DND-41 (cell line): Measurements from ENCODE around the gene CCDC158.

ENCODE experiments used
- ATAC-seq: fragments of 200-7000 bp; cut with Tn5 transposase; 3 replicates; pipeline ENCODE4 v1.9.1; 2021; ENCODE audit warnings: low read depth; ENCODE audit not compliant: insufficient read depth
- DNase-seq: peaks from one replicate; pipeline ENCODE4 v3.0.0-alpha.2; 2020
- H2AFZ ChIP-seq: 2 replicates; pipeline ENCODE4 v1.6.0; 2012; ENCODE audit warnings: low read depth, low read length
- H3K27ac ChIP-seq: 2 replicates; pipeline ENCODE4 v1.5.1; 2012; ENCODE audit warnings: low read length, inconsistent platforms
- H3K27me3 ChIP-seq: fragments of 200-600 bp; sonication (generic); 2 replicates; pipeline ENCODE4 v1.6.0; 2012; ENCODE audit warnings: low read length, mild to moderate bottlenecking, inconsistent platforms; ENCODE audit not compliant: insufficient read depth, poor library complexity
- H3K36me3 ChIP-seq: 2 replicates; pipeline ENCODE4 v1.5.1; 2012; ENCODE audit warnings: low read length, inconsistent platforms; ENCODE audit not compliant: insufficient read depth
- H3K4me1 ChIP-seq: 2 replicates; pipeline ENCODE4 v1.5.1; 2012; ENCODE audit warnings: mild to moderate bottlenecking, low read length; ENCODE audit not compliant: insufficient read depth
- H3K4me2 ChIP-seq: 2 replicates; pipeline ENCODE4 v1.6.0; 2012; ENCODE audit warnings: mild to moderate bottlenecking, moderate library complexity, low read length, inconsistent platforms; ENCODE audit not compliant: insufficient read depth
- H3K4me3 ChIP-seq, 2 experiments: fragments of 200-600 bp in 1 of 2; shearing (Covaris generic) in 1 of 2; 2 replicates each; pipeline ENCODE4 v1.5.1; 2012 to 2016; ENCODE audit warnings: inconsistent platforms in 2 of 2, low read length in 2 of 2, mild to moderate bottlenecking in 2 of 2, low read depth in 1 of 2, moderate library complexity in 1 of 2
- H3K79me2 ChIP-seq: 2 replicates; pipeline ENCODE4 v1.6.0; 2012; ENCODE audit warnings: low read length, inconsistent platforms; ENCODE audit not compliant: insufficient read depth
- H3K9ac ChIP-seq: 2 replicates; pipeline ENCODE4 v1.6.0; 2012; ENCODE audit warnings: low read depth, mild to moderate bottlenecking, inconsistent platforms, low read length, moderate library complexity
- H3K9me3 ChIP-seq: 2 replicates; pipeline ENCODE4 v1.5.1; 2012; ENCODE audit warnings: low read length, moderate library complexity, mild to moderate bottlenecking, inconsistent platforms; ENCODE audit not compliant: insufficient read depth, severe bottlenecking
- H4K20me1 ChIP-seq: 2 replicates; pipeline ENCODE4 v1.6.0; 2012; ENCODE audit warnings: low read length; ENCODE audit not compliant: insufficient read depth
- CTCF ChIP-seq: IDR thresholded peaks from 2 replicates; pipeline ENCODE4 v1.5.1; 2012; ENCODE audit warnings: borderline replicate concordance, low read length, moderate library complexity, mild to moderate bottlenecking; ENCODE audit not compliant: poor library complexity, severe bottlenecking; ENCODE audit errors: extremely low read depth
- EZH2 ChIP-seq: IDR thresholded peaks from 3 replicates; pipeline ENCODE4 v1.6.1; 2012; ENCODE audit warnings: borderline replicate concordance, low read depth, mild to moderate bottlenecking, moderate library complexity, low read length, inconsistent platforms; ENCODE audit not compliant: severe bottlenecking

CCDC158 gene

DNA sequence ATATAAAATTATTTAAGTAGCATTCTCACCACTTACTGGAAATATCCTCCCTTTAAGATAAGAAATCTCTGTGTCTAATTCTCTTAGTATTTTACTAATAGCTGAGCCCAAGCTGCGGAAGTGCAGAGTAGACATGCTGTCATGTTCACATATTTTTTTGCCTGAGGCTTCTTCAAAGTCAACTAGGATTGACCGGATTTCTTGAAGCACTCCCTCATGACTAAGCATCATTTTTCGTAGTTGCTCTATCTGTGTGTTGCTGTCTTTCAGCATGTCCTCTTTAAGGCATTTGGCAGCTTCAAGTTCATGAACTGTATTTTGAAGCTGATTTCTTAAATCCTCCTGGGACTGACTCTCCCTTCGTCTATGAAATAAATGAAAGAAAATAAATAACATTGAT lies 36.9 kb downstream of the CCDC158 start:
- no peak overlapping the region for H3K27ac ChIP-seq
- H4K20me1 ChIP-seq, result no peaks in the 10 kb centered on the region
- no peak overlapping the region for H3K9ac ChIP-seq
- H3K36me3 ChIP-seq, result no peaks in the 10 kb centered on the region
- H3K4me1 ChIP-seq, result no peaks in the 10 kb centered on the region
- H3K27me3 ChIP-seq, result no peaks in the 10 kb centered on the region
- no peak overlapping the region for H2AFZ ChIP-seq
- ATAC-seq (no peak), DNase-seq (no peak)
- no peak overlapping the region for H3K4me3 ChIP-seq
- no peak overlapping the region for H3K4me2 ChIP-seq
- no peak for TF ChIP-seq EZH2
- no peaks in the 10 kb centered on the region for H3K79me2 ChIP-seq
- H3K9me3 ChIP-seq, result peaks cover 4% of the 10 kb centered on the region

DNA sequence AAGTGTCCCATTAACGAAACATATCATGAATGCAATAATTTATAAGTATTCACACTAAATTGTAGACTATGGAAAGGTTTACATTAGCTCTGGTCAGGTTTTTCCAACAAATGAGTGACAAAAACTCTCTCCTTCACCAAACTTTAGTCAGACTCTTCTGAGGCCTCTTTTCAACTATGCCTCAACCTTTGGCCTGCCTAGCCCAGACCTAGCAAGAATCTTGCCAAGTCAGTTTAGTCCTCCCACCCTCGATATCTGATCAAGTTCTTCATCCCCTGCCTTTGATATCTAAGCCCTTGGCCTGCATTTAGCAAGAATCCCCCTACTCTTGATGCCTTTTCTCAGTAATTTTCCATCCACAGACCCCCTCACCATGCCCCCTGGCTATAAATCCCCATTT lies 37.9 kb downstream of the CCDC158 start:
- ATAC-seq (no peak), DNase-seq (no peak)
- TF ChIP-seq EZH2 (no peak), CTCF (no peak)
- H2AFZ ChIP-seq, result no peak overlapping the region
- H3K4me2 ChIP-seq, result no peak overlapping the region
- H3K9ac ChIP-seq, result no peak overlapping the region
- peaks cover 4% of the 10 kb centered on the region for H3K9me3 ChIP-seq
- no peaks in the 10 kb centered on the region for H4K20me1 ChIP-seq
- no peak overlapping the region for H3K27ac ChIP-seq
- H3K4me1 ChIP-seq, result no peaks in the 10 kb centered on the region
- H3K36me3 ChIP-seq, result no peaks in the 10 kb centered on the region
- no peaks in the 10 kb centered on the region for H3K27me3 ChIP-seq
- no peak overlapping the region for H3K4me3 ChIP-seq
- no peaks in the 10 kb centered on the region for H3K79me2 ChIP-seq

GRCh38 chr4:76381986-76382385 lies 39.0 kb downstream of the CCDC158 start:
- Histone ChIP-seq H3K9ac (no peak overlapping the region), H2AFZ (no peak overlapping the region), H4K20me1 (no peaks in the 10 kb centered on the region), H3K4me2 (no peak overlapping the region), H3K36me3 (no peaks in the 10 kb centered on the region), H3K4me1 (no peaks in the 10 kb centered on the region), H3K27me3 (no peaks in the 10 kb centered on the region), H3K27ac (no peak overlapping the region), H3K9me3 (peaks cover 3% of the 10 kb centered on the region), H3K79me2 (no peaks in the 10 kb centered on the region), H3K4me3 (no peak overlapping the region)
- DNase-seq, result no peak
- TF ChIP-seq EZH2, result no peak
- TF ChIP-seq CTCF, result no peak
- ATAC-seq, result no peak

- TF ChIP-seq EZH2 (no peak), CTCF (no peak)
- Histone ChIP-seq H3K4me3 (no peak overlapping the region), H3K4me1 (no peaks in the 10 kb centered on the region)
These were observed 40.4 kb downstream of the CCDC158 start for GRCh38 chr4:76380561-76380960.

More at GRCh38 chr4:76380561-76380960, 40.4 kb downstream of the CCDC158 start:
- DNase-seq (no peak), ATAC-seq (no peak)
- Histone ChIP-seq H3K79me2 (no peaks in the 10 kb centered on the region), H4K20me1 (no peaks in the 10 kb centered on the region), H3K36me3 (no peaks in the 10 kb centered on the region), H3K4me2 (no peak overlapping the region), H3K27ac (no peak overlapping the region), H3K9ac (no peak overlapping the region), H3K9me3 (no peaks in the 10 kb centered on the region), H2AFZ (no peak overlapping the region), H3K27me3 (no peaks in the 10 kb centered on the region)
